Tibial nerve (tissue), 3 donors: ENCODE data around the gene KRTAP13-1.

Experiments
- POLR2A ChIP-seq, 2 donors: fragments of 450-650 bp; IDR thresholded peaks; one replicate each; pipeline ENCODE4 v1.6.1; 2017; ENCODE audit warnings: antibody characterized with exemption in 2 of 2, mild to moderate bottlenecking in 2 of 2, moderate library complexity in 2 of 2
- TF ChIP-seq, protein P1 (sequence below), 5 experiments: fragments of 200-600 bp in 3 of 5; fragments of 450-650 bp in 2 of 5; sonication (generic) in 3 of 5; IDR thresholded peaks; one replicate each; pipeline ENCODE4 v1.5.1; 2016 to 2019; ENCODE audit warnings: antibody characterized with exemption in 5 of 5, mild to moderate bottlenecking in 3 of 5, moderate library complexity in 2 of 5

DNA sequence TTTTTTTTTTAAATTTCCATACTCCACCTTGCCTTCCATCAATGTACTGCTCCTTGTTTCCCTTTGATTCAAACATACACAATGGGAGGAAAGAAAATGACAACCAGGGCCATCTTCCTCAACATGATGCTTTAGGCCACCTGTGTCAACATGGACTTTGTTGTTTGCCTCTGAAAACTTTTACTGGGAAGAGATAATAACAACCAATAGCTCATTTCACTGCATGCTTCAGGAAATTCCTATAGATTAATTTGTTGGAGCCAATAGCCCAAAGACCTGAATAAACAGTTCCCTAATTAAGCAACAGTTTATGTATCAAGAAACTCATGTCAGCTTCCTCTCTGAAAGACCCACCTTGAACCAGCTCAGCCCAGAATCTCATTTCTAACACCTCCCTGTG lies 47.4 kb downstream of the KRTAP13-1 start:
- TF ChIP-seq, protein P1, sequence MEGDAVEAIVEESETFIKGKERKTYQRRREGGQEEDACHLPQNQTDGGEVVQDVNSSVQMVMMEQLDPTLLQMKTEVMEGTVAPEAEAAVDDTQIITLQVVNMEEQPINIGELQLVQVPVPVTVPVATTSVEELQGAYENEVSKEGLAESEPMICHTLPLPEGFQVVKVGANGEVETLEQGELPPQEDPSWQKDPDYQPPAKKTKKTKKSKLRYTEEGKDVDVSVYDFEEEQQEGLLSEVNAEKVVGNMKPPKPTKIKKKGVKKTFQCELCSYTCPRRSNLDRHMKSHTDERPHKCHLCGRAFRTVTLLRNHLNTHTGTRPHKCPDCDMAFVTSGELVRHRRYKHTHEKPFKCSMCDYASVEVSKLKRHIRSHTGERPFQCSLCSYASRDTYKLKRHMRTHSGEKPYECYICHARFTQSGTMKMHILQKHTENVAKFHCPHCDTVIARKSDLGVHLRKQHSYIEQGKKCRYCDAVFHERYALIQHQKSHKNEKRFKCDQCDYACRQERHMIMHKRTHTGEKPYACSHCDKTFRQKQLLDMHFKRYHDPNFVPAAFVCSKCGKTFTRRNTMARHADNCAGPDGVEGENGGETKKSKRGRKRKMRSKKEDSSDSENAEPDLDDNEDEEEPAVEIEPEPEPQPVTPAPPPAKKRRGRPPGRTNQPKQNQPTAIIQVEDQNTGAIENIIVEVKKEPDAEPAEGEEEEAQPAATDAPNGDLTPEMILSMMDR (IDR thresholded peaks at IDR 0.05): no peak
- no peak for TF ChIP-seq POLR2A (IDR thresholded peaks at IDR 0.05)
